Measurements from ENCODE around the gene CDH4.

GRCh38 chr20:61628480-61628879 lies 376.4 kb downstream of the CDH4 start:
- TF ChIP-seq POLR2A (IDR thresholded peaks at IDR 0.05; ENCODE audit: low read length) (no peak), GATA1 (IDR thresholded peaks at IDR 0.05; ENCODE audit: low read depth, low read length) (no peak)
